GM19025 (cell line): Measurements from ENCODE around the gene CD247.

Experiments
- ATAC-seq: cut with Tn5 transposase; IDR thresholded peaks from one replicate; pipeline ENCODE4 v1.9.1; 2021; ENCODE audit warnings: mild to moderate bottlenecking, low read depth, moderate library complexity; ENCODE audit not compliant: unreplicated experiment

Gene CD247

DNA sequence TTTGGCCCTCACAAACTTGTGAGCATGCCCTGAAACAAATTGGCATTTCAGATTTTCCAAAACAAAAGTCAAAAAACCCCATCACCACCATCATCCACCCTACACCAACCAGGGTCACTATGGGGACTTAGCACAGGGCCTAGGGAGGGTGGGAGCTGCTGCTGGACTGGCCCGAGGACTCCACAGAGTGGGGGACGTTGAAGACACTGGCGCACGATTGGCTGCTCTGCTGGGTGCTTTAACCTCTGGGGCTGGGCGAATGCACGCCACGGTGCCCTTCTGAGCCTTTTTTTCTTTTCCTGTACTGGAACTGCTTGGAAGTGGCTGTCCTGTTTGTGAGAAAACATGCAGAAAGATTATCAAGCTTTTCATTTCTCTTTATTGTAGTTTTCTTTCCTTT lies 92.8 kb downstream of the CD247 start:
- ATAC-seq: no peak

- ATAC-seq: no peak
These were observed 94.4 kb downstream of the CD247 start for GRCh38 chr1:167423684-167424619.

- no peak for ATAC-seq
These were observed 97.8 kb downstream of the CD247 start for GRCh38 chr1:167420510-167420909.

DNA sequence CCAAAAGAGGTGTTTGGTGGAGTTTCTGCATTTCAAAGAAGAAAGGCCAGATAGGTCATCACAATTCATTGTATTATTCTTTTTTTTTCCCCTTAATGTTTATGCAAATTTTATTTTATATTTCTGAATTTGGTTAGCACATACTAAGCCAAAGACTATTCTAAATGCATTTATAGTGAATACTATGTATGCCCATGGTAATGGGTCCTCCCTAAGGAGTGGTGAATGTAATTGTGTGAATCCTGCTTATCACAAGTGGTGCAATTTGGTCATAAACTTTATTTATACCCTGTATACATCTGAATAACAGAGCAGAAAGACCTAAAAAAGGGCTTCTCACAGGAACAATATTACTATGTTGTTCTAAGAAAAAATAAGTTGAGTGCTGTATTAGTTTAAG lies 99.1 kb downstream of the CD247 start:
- no peak for ATAC-seq

DNA sequence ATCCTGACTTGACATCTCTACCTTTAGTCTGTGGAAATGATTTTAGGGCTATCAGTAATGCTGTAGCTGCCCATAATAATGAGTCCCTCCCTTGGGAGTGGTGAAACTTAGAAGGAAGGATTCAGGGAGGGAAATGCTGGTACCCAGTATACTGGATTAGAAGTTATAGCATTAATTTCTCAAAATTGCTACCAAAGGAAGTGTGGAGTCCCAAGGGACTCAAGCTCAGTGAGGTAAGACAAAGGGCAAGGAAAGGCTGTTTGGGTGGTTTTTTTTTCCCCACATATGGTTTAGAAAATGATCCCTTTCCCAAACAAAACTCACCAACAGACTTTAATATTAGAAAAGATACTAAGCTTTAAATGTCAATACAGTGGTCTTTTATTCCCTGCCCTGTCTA lies 99.9 kb downstream of the CD247 start:
- no peak for ATAC-seq

GRCh38 chr1:167416506-167416905 lies 101.8 kb downstream of the CD247 start:
- ATAC-seq: no peak

GRCh38 chr1:167413328-167413727 lies 105.0 kb downstream of the CD247 start:
- no peak for ATAC-seq

GRCh38 chr1:167412920-167413319 lies 105.4 kb downstream of the CD247 start:
- ATAC-seq: no peak

DNA sequence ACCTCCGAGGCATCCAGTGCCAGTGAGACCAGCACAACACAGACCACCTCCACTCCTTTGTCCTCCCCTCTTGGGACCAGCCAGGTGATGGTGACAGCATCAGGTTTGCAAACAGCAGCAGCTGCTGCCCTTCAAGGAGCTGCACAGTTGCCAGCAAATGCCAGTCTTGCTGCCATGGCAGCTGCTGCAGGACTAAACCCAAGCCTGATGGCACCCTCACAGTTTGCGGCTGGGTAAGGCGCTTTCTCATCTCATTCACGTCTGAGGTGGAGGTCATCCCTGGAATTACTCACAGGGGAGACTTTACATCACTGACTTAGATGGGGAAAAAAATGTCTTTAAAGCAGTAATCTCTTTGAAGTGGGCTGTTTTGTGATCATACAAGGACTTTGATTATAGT lies 106.3 kb downstream of the CD247 start:
- no peak for ATAC-seq

- ATAC-seq: no peak
These were observed 109.1 kb downstream of the CD247 start for GRCh38 chr1:167409183-167409582.

- no peak for ATAC-seq
These were observed 110.0 kb downstream of the CD247 start for GRCh38 chr1:167408355-167408754.

DNA sequence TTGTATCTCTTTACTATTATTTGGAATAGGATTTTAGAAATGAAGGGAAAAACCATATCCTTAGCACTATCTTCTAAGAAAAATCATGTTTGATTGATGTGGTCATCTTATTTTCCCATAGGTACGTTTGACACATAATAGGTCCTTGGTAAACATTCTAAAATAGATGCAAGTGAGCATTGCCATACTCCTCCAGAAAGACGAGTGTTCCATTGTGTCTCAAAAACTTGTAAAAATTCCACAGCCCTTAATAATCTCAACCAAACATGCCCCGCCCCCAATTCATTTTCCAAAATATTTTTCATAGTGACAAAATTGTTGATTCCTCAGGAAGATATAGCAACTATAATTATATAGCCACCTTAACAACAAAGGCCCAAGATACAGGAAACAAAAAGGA lies 113.4 kb downstream of the CD247 start:
- ATAC-seq: no peak

DNA sequence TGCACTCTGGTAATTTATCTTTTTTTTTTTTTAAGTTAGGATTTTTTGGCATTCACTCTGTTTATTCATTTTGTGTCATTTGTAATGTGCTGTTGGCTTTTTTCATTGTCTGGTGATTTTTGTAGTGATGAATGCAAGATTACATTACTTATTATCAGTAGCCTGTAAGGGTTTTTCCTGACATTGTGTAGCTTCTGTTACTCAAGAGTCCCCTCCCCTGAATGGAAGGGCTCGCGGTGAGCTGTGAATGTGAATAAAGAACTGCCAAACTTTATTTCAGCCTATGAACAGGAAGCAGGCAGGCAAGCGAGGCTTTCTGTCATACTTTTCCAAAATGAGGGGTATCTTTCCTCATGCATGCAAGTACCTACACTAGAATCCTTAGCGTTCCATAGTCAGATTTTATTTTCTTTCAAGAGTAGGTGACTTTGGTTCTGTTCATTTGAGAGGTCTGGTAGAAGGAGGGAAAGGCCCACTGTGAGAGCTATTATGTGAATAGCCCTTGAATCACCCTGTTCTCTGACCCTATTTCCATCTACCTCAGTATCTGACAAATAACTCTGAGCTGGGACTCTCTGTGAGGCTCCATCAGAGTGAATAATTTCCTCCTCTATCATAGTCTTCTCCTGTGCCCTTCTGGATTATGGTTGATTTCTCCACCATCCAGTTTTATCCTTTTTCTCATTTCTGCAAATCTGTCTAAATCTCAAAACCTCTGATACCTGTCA lies 114.0 kb downstream of the CD247 start:
- no peak for ATAC-seq

DNA sequence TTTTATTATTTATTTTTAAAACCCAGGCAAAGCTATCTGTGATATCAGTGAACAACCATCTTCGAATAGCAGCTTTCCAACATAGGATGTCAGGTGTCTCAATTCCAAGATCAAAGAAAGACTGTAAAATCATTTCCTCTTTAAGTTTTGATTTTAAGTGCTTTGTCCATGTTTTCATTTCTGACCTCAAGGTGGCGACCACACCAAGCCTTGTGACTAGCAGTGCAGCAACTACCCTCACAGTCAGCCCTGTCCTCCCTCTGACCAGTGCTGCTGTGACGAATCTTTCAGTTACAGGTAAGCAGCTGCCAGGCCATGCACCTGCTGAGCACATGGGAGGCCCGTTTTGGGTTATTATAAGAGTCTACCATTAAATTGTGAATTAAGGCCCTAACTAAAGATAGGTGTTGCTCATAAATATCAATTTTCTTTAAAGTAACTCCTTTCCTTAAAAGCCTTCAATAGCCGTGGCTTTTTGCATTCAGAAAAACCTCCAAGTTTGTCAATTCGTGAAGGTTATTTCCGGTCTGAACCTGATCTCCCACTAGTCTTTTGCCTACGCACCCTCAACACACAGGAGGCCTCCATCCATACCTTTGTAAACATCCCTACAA lies 117.0 kb downstream of the CD247 start:
- no peak for ATAC-seq

GRCh38 chr1:167400359-167400953 lies 117.9 kb downstream of the CD247 start:
- ATAC-seq: no peak

DNA sequence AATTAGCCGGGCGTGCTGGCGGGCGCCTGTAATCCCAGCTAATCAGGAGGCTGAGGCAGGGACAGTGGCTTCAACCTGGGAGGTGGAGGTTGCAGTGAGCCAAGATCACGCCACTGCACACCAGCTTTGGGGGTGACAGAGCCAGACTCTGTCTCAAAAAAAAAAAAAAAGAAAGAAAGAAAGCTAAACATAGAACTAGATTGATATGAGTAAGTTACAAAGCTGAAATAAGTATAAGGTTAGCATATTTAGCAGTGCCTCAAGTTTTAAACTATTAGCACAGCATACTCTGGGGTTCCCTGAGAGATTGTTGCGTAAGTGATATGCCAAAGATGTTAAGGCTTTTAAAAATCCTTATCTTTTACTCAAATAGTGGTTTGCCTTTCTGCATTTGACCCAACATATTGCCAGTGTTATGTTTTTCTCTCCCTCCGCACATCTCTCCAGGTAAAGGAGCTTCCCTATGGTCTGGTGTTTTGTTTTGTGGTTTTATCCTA lies 126.1 kb downstream of the CD247 start:
- no peak for ATAC-seq

- ATAC-seq: no peak
These were observed 129.4 kb downstream of the CD247 start for GRCh38 chr1:167388976-167389375.

- no peak for ATAC-seq
These were observed 130.9 kb downstream of the CD247 start for GRCh38 chr1:167387251-167387910.
